ENCODE results near the gene SH3RF1.
"Not testable (repeated sequence)": the region's sequence is repeated elsewhere in the genome, so short reads cannot be mapped to it uniquely, and the experiment has no call there.

The SH3RF1 gene

DNA sequence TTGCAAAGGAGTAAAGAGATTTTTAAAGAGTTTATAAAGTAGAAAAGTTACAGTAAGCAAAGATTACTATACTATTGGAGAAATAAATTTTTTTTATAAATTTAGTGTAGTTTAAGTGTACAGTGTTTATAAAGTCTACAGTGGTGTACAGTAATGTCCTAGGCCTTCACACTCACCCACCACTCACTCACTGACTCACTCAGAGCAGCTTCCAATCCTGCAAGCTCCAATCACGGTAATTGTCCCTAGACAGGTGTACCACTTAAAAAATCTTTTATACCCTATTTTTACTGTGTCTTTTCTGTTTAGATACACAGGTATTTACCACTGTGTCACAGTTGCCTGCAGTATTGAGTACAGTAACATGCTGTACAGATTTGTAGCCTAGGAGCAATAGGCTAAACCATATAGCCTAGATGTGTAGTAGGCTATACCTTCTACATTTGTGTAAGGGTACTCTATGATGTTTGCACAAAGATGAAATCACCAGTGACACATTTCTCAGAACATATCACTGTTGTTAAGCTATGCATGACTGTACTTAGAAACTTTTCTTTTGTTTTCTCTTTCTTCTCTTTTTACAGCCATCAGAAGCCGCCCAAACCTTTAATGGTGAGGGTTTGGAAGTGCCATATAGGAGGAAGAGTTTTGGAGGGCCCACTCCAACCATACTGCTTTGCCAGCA, 11.8 kb upstream of the SH3RF1 start:
- Histone ChIP-seq H3K27me3 (replicated peaks) (no peaks in the 10 kb centered on the region), H3K27ac (peak overlapping the region; percentile 68), H3K4me3 (ENCODE audit: low read depth, low read length) (no peak overlapping the region), H3K36me3 (replicated peaks) (no peaks in the 10 kb centered on the region)
- TF ChIP-seq, protein P1, sequence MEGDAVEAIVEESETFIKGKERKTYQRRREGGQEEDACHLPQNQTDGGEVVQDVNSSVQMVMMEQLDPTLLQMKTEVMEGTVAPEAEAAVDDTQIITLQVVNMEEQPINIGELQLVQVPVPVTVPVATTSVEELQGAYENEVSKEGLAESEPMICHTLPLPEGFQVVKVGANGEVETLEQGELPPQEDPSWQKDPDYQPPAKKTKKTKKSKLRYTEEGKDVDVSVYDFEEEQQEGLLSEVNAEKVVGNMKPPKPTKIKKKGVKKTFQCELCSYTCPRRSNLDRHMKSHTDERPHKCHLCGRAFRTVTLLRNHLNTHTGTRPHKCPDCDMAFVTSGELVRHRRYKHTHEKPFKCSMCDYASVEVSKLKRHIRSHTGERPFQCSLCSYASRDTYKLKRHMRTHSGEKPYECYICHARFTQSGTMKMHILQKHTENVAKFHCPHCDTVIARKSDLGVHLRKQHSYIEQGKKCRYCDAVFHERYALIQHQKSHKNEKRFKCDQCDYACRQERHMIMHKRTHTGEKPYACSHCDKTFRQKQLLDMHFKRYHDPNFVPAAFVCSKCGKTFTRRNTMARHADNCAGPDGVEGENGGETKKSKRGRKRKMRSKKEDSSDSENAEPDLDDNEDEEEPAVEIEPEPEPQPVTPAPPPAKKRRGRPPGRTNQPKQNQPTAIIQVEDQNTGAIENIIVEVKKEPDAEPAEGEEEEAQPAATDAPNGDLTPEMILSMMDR (IDR thresholded peaks at IDR 0.05; ENCODE audit: low read depth, low read length, missing control alignments): no peak
- DNase-seq: no peak
- in situ Hi-C loops (cut with HindIII; ENCODE audit: low pct_ligation_motif_present, low sequenced_read_pairs): no loop called here

DNA sequence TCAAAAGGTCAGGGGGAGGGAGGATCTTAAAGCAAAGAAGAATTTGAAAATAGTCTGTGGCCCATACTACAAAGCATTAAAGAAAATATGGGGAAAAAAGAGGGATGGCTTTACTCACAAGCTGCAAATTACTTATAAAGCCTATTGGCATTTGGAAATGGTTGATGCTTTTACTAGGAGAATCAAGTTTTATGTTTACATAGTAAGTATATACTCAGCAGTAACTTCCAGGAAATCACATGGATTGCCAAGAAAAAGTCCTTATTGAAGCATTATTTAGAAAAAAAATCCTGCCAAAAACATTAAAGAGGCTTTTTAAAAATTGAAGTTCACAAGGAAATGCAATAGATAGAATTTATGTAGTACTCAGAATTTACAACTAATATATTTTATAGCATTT, 8.4 kb upstream of the SH3RF1 start:
- TF ChIP-seq, protein P1 (IDR thresholded peaks at IDR 0.05; ENCODE audit: low read depth, low read length, missing control alignments): no peak
- Histone ChIP-seq H3K36me3 (replicated peaks) (no peaks in the 10 kb centered on the region), H3K27ac (no peak overlapping the region), H3K4me3 (ENCODE audit: low read depth, low read length) (no peak overlapping the region), H3K27me3 (replicated peaks) (no peaks in the 10 kb centered on the region)
- DNase-seq: no peak
- in situ Hi-C loops (cut with HindIII; ENCODE audit: low pct_ligation_motif_present, low sequenced_read_pairs): no loop called here

DNA sequence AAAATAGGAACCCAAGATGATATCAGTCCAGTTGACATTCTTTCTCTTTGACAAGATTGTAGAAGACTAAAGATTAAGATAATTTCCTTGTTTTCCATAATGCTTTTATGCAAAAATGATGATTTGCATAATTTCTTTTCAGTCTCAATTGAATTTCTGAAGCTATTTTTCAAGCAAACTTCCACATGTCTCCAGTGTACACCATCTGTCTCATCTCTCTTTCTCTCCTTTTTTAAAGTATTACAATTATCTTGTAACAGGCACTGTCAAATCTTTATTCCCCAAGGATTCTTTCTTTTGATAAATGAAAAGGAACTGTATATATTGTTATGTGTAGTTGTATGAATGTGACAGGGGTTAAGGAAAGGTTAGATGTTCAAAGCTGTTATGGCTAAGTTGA, 7.9 kb upstream of the SH3RF1 start:
- Histone ChIP-seq H3K36me3 (replicated peaks) (no peaks in the 10 kb centered on the region), H3K27me3 (replicated peaks) (no peaks in the 10 kb centered on the region), H3K4me3 (ENCODE audit: low read depth, low read length) (no peak overlapping the region), H3K27ac (no peak overlapping the region)
- TF ChIP-seq, protein P1 (IDR thresholded peaks at IDR 0.05; ENCODE audit: low read depth, low read length, missing control alignments): no peak
- DNase-seq: no peak
- in situ Hi-C loops (cut with HindIII; ENCODE audit: low pct_ligation_motif_present, low sequenced_read_pairs): no loop called here

DNA sequence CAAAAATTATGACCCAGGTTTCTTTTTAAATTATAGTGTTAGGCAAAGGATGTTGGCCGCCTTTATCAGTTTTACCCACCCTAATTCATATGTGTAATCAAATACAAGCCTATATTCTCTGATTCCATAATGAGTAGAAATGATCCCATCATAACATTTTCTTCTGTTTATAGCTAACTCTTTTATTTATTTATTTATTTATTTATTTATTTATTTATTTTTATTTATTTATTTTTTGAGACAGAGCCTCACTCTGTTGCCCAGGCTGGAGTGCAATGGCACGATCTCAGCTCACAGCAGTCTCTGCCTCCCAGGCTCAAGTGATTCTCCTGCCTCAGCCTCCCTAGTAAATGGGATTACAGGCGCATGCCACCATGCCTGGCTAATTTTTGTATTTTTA, 7.1 kb upstream of the SH3RF1 start:
- in situ Hi-C loops (cut with HindIII; ENCODE audit: low pct_ligation_motif_present, low sequenced_read_pairs); H3K36me3 ChIP-seq (replicated peaks); H3K27me3 ChIP-seq (replicated peaks); H3K4me3 ChIP-seq (ENCODE audit: low read depth, low read length); DNase-seq; H3K27ac ChIP-seq: not testable (repeated sequence)

DNA sequence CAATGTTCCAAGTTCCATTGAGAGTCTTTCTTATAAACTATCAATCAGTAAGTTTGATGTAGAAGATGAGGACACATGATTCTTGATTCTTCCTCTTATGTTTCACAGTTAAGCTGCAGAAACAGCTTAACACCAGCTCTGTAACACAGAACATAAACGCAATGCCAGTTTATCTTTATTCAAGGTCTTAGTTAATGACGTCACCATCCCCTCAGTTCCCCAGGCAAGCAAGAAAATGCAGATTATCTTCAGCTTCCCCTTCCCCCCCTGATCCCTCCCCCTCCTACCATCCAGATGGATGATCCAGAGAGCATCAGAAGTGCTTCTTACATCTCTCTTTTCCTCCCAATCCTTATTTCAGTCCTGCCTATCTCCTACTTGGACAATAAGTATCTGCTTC, 4.4 kb upstream of the SH3RF1 start:
- no peak for DNase-seq
- Histone ChIP-seq H3K4me3 (ENCODE audit: low read depth, low read length) (no peak overlapping the region), H3K27me3 (replicated peaks) (no peaks in the 10 kb centered on the region), H3K27ac (no peak overlapping the region), H3K36me3 (replicated peaks) (no peaks in the 10 kb centered on the region)
- in situ Hi-C loops (cut with HindIII; ENCODE audit: low pct_ligation_motif_present, low sequenced_read_pairs): no loop called here
- TF ChIP-seq, protein P1 (IDR thresholded peaks at IDR 0.05; ENCODE audit: low read depth, low read length, missing control alignments): no peak

DNA sequence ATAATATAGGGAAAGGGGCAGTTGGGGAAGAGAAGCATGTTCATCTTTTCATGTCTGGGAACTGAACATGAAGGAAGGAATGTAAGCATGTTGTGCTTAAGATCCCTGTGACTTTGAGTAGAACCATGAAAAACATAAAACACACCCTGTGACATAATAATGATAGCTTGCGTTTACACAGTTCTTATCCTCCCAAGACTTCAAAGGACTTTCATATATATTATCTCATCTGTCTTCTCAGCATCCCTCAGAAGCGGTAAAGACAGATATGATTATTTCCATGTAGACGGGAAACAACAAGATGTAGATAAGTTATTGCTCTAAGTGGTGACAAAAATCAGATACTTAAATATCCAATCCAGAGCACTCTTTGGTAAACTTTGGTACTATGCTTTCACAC, 3.3 kb upstream of the SH3RF1 start:
- in situ Hi-C loops (cut with HindIII; ENCODE audit: low pct_ligation_motif_present, low sequenced_read_pairs): no loop called here
- H3K4me3 ChIP-seq (ENCODE audit: low read depth, low read length): no peak overlapping the region
- TF ChIP-seq, protein P1 (IDR thresholded peaks at IDR 0.05; ENCODE audit: low read depth, low read length, missing control alignments): no peak
- no peak for DNase-seq
- no peaks in the 10 kb centered on the region for H3K36me3 ChIP-seq (replicated peaks)
- H3K27me3 ChIP-seq (replicated peaks): no peaks in the 10 kb centered on the region
- no peak overlapping the region for H3K27ac ChIP-seq

All from brain microvascular endothelial cell (primary cell).